Smooth muscle cell (in vitro differentiated cells): ENCODE measurements around the gene NEK4. TPM values are rescaled to one million over a fixed set of nuclear protein-coding genes. Genes with fewer than 3 reads are reported as not detected.

Experiments
- DNase-seq: peaks from one replicate; lab custom pipeline; 2025; ENCODE audit not compliant: unreplicated experiment; lab: John Stamatoyannopoulos, UW
- H2AFZ ChIP-seq: fragments of 200-600 bp; sonication (generic); 2 replicates; pipeline ENCODE4 v1.6.0; 2016; ENCODE audit warnings: antibody characterized with exemption, low read depth, mild to moderate bottlenecking
- H3F3A ChIP-seq: fragments of 200-600 bp; sonication (generic); 2 replicates; pipeline ENCODE4 v1.6.0; 2017; ENCODE audit warnings: antibody characterized with exemption, low read depth
- H3K27ac ChIP-seq: fragments of 200-600 bp; sonication (generic); 2 replicates; pipeline ENCODE4 v1.5.1; 2016; ENCODE audit warnings: low read depth, mild to moderate bottlenecking
- H3K27me3 ChIP-seq: fragments of 200-600 bp; sonication (generic); 2 replicates; pipeline ENCODE4 v1.6.1; 2016; ENCODE audit warnings: low read depth, mild to moderate bottlenecking
- H3K36me3 ChIP-seq: fragments of 200-600 bp; sonication (generic); 2 replicates; pipeline ENCODE4 v1.5.1; 2016; ENCODE audit warnings: low read depth
- H3K4me1 ChIP-seq: fragments of 200-600 bp; sonication (generic); 2 replicates; pipeline ENCODE4 v1.5.1; 2016; ENCODE audit warnings: low read depth
- H3K4me2 ChIP-seq: fragments of 200-600 bp; sonication (generic); 2 replicates; pipeline ENCODE4 v1.6.0; 2016; ENCODE audit warnings: mild to moderate bottlenecking
- H3K4me3 ChIP-seq: fragments of 200-600 bp; sonication (generic); 2 replicates; pipeline ENCODE4 v1.5.1; 2016; ENCODE audit warnings: mild to moderate bottlenecking
- H3K79me2 ChIP-seq: fragments of 200-600 bp; sonication (generic); 2 replicates; pipeline ENCODE4 v1.6.0; 2016; ENCODE audit warnings: low read depth, mild to moderate bottlenecking
- H3K9ac ChIP-seq: fragments of 200-600 bp; sonication (generic); 2 replicates; pipeline ENCODE4 v1.6.0; 2016; ENCODE audit warnings: low read depth
- H3K9me3 ChIP-seq: fragments of 200-600 bp; sonication (generic); replicated peaks from 2 replicates; pipeline ENCODE4 v1.5.1; 2016; ENCODE audit warnings: low read depth
- H4K20me1 ChIP-seq: fragments of 200-600 bp; sonication (generic); 2 replicates; pipeline ENCODE4 v1.6.0; 2016; ENCODE audit warnings: low read depth
- WGBS: methylation state at CpG from one replicate; pipeline ENCODE4 v1.1.7; 2016; ENCODE audit warnings: low lambda C conversion rate; 5-methylcytosine and 5-hydroxymethylcytosine counted together
- polyA plus RNA-seq: library from polyadenylated mRNA; unstranded; fragments of >200 nt; fragmentation: Nextera tagmentation; extraction: Ambion mirVana; gene quantifications from 2 replicates; pipeline ENCODE4 v1.2.1, GENCODE V29; 2016
- total RNA-seq: library from RNA; depleted of rRNA; stranded (reverse); fragments of >200 nt; gene quantifications from 2 replicates; pipeline ENCODE4 v1.2.3, GENCODE V29; 2014
- TF ChIP-seq, protein P1 (sequence below): fragments of 200-600 bp; sonication (generic); IDR thresholded peaks from 2 replicates; pipeline ENCODE4 v1.5.1; 2017; ENCODE audit warnings: borderline replicate concordance, mild to moderate bottlenecking, antibody characterized with exemption; ENCODE audit not compliant: insufficient read depth, poor library complexity, severe bottlenecking

NEK4 gene
- total and polyA plus RNA-seq, 2 experiments from 2014 or later = 8.6 to 11.0 TPM

DNA sequence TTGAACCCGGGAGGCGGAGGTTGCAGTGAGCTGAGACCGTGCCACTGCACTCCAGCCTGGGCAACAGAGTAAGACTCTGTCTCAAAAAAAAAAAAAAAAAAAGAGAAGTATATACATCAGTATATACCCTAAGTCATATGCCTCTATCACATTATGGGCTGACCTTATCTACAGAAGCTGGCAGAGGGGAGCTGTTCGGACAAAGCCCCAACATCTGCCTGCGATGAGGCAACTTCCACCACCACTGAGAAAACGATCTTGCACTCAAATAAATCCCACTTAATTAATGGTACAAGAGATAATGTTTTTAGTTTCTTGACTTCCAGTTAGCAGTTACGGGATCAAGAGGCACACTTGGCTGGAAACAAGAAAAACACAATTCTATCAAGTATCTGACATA is 67.4 kb downstream of the NEK4 start:
- Histone ChIP-seq H2AFZ (no peak overlapping the region), H3K36me3 (peaks cover 4% of the 10 kb centered on the region), H3F3A (peaks cover 24% of the 10 kb centered on the region), H3K4me1 (peaks cover 25% of the 10 kb centered on the region), H3K9me3 (no peaks in the 10 kb centered on the region), H3K27me3 (no peaks in the 10 kb centered on the region), H3K27ac (no peak overlapping the region), H3K79me2 (peaks cover 90% of the 10 kb centered on the region), H3K9ac (no peak overlapping the region), H4K20me1 (peaks cover 41% of the 10 kb centered on the region), H3K4me2 (peak overlapping the region; percentile 100), H3K4me3 (peak overlapping the region; percentile 98)
- TF ChIP-seq, protein P1, sequence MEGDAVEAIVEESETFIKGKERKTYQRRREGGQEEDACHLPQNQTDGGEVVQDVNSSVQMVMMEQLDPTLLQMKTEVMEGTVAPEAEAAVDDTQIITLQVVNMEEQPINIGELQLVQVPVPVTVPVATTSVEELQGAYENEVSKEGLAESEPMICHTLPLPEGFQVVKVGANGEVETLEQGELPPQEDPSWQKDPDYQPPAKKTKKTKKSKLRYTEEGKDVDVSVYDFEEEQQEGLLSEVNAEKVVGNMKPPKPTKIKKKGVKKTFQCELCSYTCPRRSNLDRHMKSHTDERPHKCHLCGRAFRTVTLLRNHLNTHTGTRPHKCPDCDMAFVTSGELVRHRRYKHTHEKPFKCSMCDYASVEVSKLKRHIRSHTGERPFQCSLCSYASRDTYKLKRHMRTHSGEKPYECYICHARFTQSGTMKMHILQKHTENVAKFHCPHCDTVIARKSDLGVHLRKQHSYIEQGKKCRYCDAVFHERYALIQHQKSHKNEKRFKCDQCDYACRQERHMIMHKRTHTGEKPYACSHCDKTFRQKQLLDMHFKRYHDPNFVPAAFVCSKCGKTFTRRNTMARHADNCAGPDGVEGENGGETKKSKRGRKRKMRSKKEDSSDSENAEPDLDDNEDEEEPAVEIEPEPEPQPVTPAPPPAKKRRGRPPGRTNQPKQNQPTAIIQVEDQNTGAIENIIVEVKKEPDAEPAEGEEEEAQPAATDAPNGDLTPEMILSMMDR = no peak
- no peak for DNase-seq
- 93% methylated on average over 7 of the region's 7 CpGs for WGBS

GRCh38 chr3:52697632-52697965 is 73.1 kb downstream of the NEK4 start:
- Histone ChIP-seq H3F3A (peaks cover 52% of the 10 kb centered on the region), H4K20me1 (peaks cover 40% of the 10 kb centered on the region), H3K79me2 (peaks cover 46% of the 10 kb centered on the region), H3K27me3 (no peaks in the 10 kb centered on the region), H3K4me3 (no peak overlapping the region), H3K9ac (no peak overlapping the region), H3K4me2 (no peak overlapping the region), H2AFZ (no peak overlapping the region), H3K4me1 (no peaks in the 10 kb centered on the region), H3K9me3 (no peaks in the 10 kb centered on the region), H3K36me3 (peaks cover 30% of the 10 kb centered on the region), H3K27ac (peak overlapping the region; percentile 58)
- 93% methylated on average over 4 of the region's 4 CpGs for WGBS
- no peak for DNase-seq
- TF ChIP-seq, protein P1 = no peak

DNA sequence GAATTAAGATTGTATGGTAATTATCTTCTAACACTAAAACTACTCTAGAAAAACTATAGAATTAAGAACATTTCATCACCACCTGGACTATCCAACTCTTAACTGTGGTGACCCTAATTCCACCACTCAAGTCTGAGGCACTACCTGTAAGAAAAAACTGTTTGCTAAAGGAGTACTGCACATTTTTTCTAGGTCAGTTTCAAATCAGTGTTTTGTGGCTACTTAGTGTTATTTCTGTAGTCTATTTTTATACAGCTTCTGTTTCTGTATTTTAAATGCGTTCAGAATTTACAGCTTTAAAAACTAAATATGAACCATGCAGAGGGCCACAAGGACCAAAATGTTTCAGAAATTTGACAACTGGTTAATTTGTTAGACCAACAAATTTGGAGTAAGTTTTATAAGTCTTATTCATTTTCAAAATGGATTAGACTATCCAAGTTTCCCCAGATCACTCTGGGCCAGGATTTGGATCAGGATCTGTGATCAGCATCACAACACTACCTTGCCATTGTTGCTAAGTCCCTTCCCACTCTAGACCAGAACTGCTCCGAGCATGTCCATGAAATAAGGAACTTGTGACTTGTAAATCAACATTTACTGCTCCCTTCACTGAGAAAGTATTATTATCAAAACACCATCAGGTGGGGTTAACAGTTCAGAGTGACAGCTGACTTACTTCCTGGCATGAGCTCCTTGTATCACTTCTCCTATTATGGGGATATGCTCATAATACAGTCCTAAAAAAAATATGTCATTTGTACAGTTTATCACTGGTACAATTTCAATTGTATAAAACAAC is 73.7 kb downstream of the NEK4 start:
- TF ChIP-seq, protein P1 = no peak
- no peaks in the 10 kb centered on the region for H3K27me3 ChIP-seq
- H3F3A ChIP-seq = peaks cover 52% of the 10 kb centered on the region
- H3K36me3 ChIP-seq = peaks cover 31% of the 10 kb centered on the region
- H2AFZ ChIP-seq = no peak overlapping the region
- DNase-seq = no peak
- 93% methylated on average over 2 of the region's 2 CpGs for WGBS
- H3K4me2 ChIP-seq = no peak overlapping the region
- H3K4me3 ChIP-seq = no peak overlapping the region
- H3K9ac ChIP-seq = no peak overlapping the region
- H3K9me3 ChIP-seq = no peaks in the 10 kb centered on the region
- peak overlapping the region; percentile 58 for H3K27ac ChIP-seq
- H4K20me1 ChIP-seq = peaks cover 40% of the 10 kb centered on the region
- no peaks in the 10 kb centered on the region for H3K4me1 ChIP-seq
- peaks cover 40% of the 10 kb centered on the region for H3K79me2 ChIP-seq
